HEK293 (cell line): ENCODE measurements around the gene BSCL2.

Source experiments
- KLF8 ChIP-seq: fragments of 450-650 bp; formaldehyde crosslinking; IDR thresholded peaks from 2 replicates; pipeline ENCODE4 v1.5.1; 2016; ENCODE audit warnings: missing biosample characterization, missing genetic modification characterization
- ZBTB48 ChIP-seq: fragments of 450-650 bp; formaldehyde crosslinking; IDR thresholded peaks from 2 replicates; pipeline ENCODE4 v1.5.1; 2016; ENCODE audit warnings: missing biosample characterization, missing genetic modification characterization
- ZBTB8A ChIP-seq: fragments of 450-650 bp; formaldehyde crosslinking; IDR thresholded peaks from 2 replicates; pipeline ENCODE4 v1.5.1; 2016; ENCODE audit warnings: missing biosample characterization, missing genetic modification characterization
- ZNF16 ChIP-seq: fragments of 450-650 bp; formaldehyde crosslinking; IDR thresholded peaks from 2 replicates; pipeline ENCODE4 v1.5.1; 2016; ENCODE audit warnings: low read depth, missing biosample characterization, missing genetic modification characterization
- ZNF2 ChIP-seq: fragments of 450-650 bp; formaldehyde crosslinking; IDR thresholded peaks from 2 replicates; pipeline ENCODE4 v1.5.1; 2016; ENCODE audit warnings: missing biosample characterization, missing genetic modification characterization
- ZNF549 ChIP-seq: fragments of 450-650 bp; IDR thresholded peaks from 2 replicates; pipeline ENCODE4 v1.5.1; 2018; ENCODE audit warnings: missing biosample characterization, missing genetic modification characterization, mild to moderate bottlenecking, inconsistent platforms, moderate library complexity
- ZNF76 ChIP-seq: fragments of 450-650 bp; formaldehyde crosslinking; IDR thresholded peaks from 2 replicates; pipeline ENCODE4; 2016; ENCODE audit warnings: low read depth, missing biosample characterization, missing genetic modification characterization, borderline replicate concordance
- TF ChIP-seq, protein P1 (sequence below): fragments of 450-650 bp; formaldehyde crosslinking; IDR thresholded peaks from 2 replicates; pipeline ENCODE4 v1.5.1; 2017; ENCODE audit warnings: missing biosample characterization, missing genetic modification characterization
- TF ChIP-seq, protein P2 (sequence below): fragments of 450-650 bp; formaldehyde crosslinking; IDR thresholded peaks from 2 replicates; pipeline ENCODE4 v1.5.0; 2017; ENCODE audit warnings: missing biosample characterization, missing genetic modification characterization, borderline replicate concordance
- TF ChIP-seq, protein P3 (sequence below): fragments of 450-650 bp; formaldehyde crosslinking; IDR thresholded peaks from 2 replicates; pipeline ENCODE4 v1.5.1; 2016; ENCODE audit warnings: missing biosample characterization, missing genetic modification characterization
- TF ChIP-seq, protein P4 (sequence below): fragments of 450-650 bp; formaldehyde crosslinking; IDR thresholded peaks from 2 replicates; pipeline ENCODE4 v1.5.1; 2016; ENCODE audit warnings: missing biosample characterization, missing genetic modification characterization, borderline replicate concordance
- TF ChIP-seq, protein P5 (sequence below): fragments of 450-650 bp; formaldehyde crosslinking; IDR thresholded peaks from 2 replicates; pipeline ENCODE4 v1.5.1; 2016; ENCODE audit warnings: missing biosample characterization, missing genetic modification characterization
- TF ChIP-seq, protein P6 (sequence below): fragments of 450-650 bp; formaldehyde crosslinking; IDR thresholded peaks from 2 replicates; pipeline ENCODE4 v1.5.1; 2016; ENCODE audit warnings: missing biosample characterization, missing genetic modification characterization
- TF ChIP-seq, protein P7 (sequence below): fragments of 450-650 bp; formaldehyde crosslinking; IDR thresholded peaks from 2 replicates; pipeline ENCODE4 v1.5.1; 2016; ENCODE audit warnings: missing biosample characterization, missing genetic modification characterization

Gene BSCL2

DNA sequence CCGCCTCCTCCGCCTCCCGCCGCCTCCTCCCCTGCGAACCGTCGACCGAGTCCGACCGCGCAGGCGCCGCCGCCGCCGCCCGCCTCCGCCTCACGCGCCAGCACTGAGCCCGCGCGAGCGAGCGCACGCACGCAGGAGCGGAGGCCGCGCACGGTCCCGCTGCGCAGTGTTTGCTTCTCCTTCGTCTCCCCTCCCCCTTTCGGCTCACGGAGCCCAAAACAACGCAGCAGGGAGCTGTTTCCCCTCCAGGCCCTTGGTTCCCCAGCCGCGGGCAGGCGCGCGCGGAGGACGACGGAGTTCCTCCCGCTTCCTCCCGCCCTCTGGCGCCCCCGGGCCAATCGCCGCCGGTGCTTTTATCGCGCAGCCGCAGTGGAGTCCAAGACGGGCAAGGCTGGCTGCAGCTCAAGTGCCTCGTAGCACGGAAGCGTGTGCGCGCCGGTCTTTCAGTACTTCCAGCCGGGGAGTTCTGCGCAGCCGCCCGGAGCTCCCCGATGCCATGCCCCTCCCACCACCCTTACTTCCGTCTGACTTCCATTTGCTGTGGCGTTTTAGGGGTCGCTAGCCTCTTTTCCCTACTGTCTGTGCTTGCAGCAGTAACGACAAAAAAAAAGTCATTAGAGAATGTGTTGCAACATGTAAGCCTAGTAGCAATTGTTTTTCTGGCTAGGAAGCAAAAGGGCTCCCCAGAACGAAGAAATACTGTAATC is 20.1 kb upstream of the BSCL2 start, which contains the start of gene HNRNPUL2 (continued):
- TF ChIP-seq, protein P1, sequence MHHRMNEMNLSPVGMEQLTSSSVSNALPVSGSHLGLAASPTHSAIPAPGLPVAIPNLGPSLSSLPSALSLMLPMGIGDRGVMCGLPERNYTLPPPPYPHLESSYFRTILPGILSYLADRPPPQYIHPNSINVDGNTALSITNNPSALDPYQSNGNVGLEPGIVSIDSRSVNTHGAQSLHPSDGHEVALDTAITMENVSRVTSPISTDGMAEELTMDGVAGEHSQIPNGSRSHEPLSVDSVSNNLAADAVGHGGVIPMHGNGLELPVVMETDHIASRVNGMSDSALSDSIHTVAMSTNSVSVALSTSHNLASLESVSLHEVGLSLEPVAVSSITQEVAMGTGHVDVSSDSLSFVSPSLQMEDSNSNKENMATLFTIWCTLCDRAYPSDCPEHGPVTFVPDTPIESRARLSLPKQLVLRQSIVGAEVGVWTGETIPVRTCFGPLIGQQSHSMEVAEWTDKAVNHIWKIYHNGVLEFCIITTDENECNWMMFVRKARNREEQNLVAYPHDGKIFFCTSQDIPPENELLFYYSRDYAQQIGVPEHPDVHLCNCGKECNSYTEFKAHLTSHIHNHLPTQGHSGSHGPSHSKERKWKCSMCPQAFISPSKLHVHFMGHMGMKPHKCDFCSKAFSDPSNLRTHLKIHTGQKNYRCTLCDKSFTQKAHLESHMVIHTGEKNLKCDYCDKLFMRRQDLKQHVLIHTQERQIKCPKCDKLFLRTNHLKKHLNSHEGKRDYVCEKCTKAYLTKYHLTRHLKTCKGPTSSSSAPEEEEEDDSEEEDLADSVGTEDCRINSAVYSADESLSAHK (tag by site-specific recombination): peak; percentile 28; the same call in 1 of the 2 replicates
- TF ChIP-seq, protein P2, sequence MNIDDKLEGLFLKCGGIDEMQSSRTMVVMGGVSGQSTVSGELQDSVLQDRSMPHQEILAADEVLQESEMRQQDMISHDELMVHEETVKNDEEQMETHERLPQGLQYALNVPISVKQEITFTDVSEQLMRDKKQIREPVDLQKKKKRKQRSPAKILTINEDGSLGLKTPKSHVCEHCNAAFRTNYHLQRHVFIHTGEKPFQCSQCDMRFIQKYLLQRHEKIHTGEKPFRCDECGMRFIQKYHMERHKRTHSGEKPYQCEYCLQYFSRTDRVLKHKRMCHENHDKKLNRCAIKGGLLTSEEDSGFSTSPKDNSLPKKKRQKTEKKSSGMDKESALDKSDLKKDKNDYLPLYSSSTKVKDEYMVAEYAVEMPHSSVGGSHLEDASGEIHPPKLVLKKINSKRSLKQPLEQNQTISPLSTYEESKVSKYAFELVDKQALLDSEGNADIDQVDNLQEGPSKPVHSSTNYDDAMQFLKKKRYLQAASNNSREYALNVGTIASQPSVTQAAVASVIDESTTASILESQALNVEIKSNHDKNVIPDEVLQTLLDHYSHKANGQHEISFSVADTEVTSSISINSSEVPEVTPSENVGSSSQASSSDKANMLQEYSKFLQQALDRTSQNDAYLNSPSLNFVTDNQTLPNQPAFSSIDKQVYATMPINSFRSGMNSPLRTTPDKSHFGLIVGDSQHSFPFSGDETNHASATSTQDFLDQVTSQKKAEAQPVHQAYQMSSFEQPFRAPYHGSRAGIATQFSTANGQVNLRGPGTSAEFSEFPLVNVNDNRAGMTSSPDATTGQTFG: no peak
- TF ChIP-seq ZBTB8A (tag by site-specific recombination) (peak; percentile 48), KLF8 (tag by site-specific recombination) (0 out of 2 replicates have a peak, but pooled peaks have one; percentile 40), ZNF76 (tag by site-specific recombination) (peak; percentile 51; the same call in 1 of the 2 replicates), ZNF549 (tag by site-specific recombination) (no peak), ZBTB48 (tag by site-specific recombination) (peak; percentile 35; the same call in 1 of the 2 replicates), ZNF2 (peak; percentile 25; the same call in 1 of the 2 replicates), ZNF16 (no peak)
- TF ChIP-seq, protein P3, sequence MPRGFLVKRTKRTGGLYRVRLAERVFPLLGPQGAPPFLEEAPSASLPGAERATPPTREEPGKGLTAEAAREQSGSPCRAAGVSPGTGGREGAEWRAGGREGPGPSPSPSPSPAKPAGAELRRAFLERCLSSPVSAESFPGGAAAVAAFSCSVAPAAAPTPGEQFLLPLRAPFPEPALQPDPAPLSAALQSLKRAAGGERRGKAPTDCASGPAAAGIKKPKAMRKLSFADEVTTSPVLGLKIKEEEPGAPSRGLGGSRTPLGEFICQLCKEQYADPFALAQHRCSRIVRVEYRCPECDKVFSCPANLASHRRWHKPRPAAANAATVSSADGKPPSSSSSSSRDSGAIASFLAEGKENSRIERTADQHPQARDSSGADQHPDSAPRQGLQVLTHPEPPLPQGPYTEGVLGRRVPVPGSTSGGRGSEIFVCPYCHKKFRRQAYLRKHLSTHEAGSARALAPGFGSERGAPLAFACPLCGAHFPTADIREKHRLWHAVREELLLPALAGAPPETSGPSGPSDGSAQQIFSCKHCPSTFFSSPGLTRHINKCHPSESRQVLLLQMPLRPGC (tag by site-specific recombination): peak; percentile 69; the same call in 1 of the 2 replicates
- TF ChIP-seq, protein P4, sequence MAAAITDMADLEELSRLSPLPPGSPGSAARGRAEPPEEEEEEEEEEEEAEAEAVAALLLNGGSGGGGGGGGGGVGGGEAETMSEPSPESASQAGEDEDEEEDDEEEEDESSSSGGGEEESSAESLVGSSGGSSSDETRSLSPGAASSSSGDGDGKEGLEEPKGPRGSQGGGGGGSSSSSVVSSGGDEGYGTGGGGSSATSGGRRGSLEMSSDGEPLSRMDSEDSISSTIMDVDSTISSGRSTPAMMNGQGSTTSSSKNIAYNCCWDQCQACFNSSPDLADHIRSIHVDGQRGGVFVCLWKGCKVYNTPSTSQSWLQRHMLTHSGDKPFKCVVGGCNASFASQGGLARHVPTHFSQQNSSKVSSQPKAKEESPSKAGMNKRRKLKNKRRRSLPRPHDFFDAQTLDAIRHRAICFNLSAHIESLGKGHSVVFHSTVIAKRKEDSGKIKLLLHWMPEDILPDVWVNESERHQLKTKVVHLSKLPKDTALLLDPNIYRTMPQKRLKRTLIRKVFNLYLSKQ (tag by site-specific recombination): no peak
- TF ChIP-seq, protein P5, sequence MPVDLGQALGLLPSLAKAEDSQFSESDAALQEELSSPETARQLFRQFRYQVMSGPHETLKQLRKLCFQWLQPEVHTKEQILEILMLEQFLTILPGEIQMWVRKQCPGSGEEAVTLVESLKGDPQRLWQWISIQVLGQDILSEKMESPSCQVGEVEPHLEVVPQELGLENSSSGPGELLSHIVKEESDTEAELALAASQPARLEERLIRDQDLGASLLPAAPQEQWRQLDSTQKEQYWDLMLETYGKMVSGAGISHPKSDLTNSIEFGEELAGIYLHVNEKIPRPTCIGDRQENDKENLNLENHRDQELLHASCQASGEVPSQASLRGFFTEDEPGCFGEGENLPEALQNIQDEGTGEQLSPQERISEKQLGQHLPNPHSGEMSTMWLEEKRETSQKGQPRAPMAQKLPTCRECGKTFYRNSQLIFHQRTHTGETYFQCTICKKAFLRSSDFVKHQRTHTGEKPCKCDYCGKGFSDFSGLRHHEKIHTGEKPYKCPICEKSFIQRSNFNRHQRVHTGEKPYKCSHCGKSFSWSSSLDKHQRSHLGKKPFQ (tag by site-specific recombination): no peak
- TF ChIP-seq, protein P6, sequence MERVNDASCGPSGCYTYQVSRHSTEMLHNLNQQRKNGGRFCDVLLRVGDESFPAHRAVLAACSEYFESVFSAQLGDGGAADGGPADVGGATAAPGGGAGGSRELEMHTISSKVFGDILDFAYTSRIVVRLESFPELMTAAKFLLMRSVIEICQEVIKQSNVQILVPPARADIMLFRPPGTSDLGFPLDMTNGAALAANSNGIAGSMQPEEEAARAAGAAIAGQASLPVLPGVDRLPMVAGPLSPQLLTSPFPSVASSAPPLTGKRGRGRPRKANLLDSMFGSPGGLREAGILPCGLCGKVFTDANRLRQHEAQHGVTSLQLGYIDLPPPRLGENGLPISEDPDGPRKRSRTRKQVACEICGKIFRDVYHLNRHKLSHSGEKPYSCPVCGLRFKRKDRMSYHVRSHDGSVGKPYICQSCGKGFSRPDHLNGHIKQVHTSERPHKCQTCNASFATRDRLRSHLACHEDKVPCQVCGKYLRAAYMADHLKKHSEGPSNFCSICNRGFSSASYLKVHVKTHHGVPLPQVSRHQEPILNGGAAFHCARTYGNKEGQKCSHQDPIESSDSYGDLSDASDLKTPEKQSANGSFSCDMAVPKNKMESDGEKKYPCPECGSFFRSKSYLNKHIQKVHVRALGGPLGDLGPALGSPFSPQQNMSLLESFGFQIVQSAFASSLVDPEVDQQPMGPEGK (tag by site-specific recombination): peak; percentile 78
- TF ChIP-seq, protein P7, sequence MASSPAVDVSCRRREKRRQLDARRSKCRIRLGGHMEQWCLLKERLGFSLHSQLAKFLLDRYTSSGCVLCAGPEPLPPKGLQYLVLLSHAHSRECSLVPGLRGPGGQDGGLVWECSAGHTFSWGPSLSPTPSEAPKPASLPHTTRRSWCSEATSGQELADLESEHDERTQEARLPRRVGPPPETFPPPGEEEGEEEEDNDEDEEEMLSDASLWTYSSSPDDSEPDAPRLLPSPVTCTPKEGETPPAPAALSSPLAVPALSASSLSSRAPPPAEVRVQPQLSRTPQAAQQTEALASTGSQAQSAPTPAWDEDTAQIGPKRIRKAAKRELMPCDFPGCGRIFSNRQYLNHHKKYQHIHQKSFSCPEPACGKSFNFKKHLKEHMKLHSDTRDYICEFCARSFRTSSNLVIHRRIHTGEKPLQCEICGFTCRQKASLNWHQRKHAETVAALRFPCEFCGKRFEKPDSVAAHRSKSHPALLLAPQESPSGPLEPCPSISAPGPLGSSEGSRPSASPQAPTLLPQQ (tag by site-specific recombination): peak; percentile 33; the same call in 1 of the 2 replicates
